Measurements from ENCODE around the gene CDON.

- TF ChIP-seq CTCF (IDR thresholded peaks at IDR 0.05; ENCODE audit: insufficient read depth, low read length, poor library complexity, severe bottlenecking) (no peak), EZH2phosphoT487 (conservative IDR thresholded peaks at IDR 0.05; ENCODE audit: low read length) (no peak)
These were observed 9.0 kb downstream of the CDON start for GRCh38 chr11:126053415-126054286.

Data from SU-DHL-6 (cell line).